Naive thymus-derived CD4-positive, alpha-beta T cell (primary cell): Measurements from ENCODE around the gene CD276. TPM values are rescaled to one million over a fixed set of nuclear protein-coding genes. Genes with fewer than 3 reads are reported as not detected.

Experiments
- ATAC-seq: fragments of 150-1000 bp; cut with Tn5 transposase; 2 replicates; pipeline ENCODE4 v1.10.0; 2021; ENCODE audit warnings: mild to moderate bottlenecking, moderate library complexity
- CTCF ChIA-PET: fragments of 350-600 bp; sonication (Branson Sonifier 250); formaldehyde crosslinking; loops from one replicate; lab custom pipeline; 2021; ENCODE audit warnings: antibody characterized with exemption; lab: Charles Lee
- POLR2A ChIA-PET: fragments of 350-600 bp; sonication (Branson Sonifier 250); formaldehyde crosslinking; loops from one replicate; lab custom pipeline; 2021; ENCODE audit warnings: antibody characterized with exemption, inconsistent platforms; lab: Charles Lee
- DNase-seq, 9 donors: peaks; one replicate each; pipeline versions ENCODE4 v3.0.0 to v3.0.0-alpha.2; 2020 to 2022; ENCODE audit warnings: mixed read lengths in 1 of 9
- H3K27ac ChIP-seq: one replicate; pipeline ENCODE4 v1.7.0; 2013; ENCODE audit warnings: mild to moderate bottlenecking, low read depth, low read length, moderate library complexity
- H3K27me3 ChIP-seq, 2 donors: one replicate each; pipeline ENCODE4 v1.7.0; 2013; ENCODE audit warnings: low read length in 2 of 2, mild to moderate bottlenecking in 2 of 2, moderate library complexity in 2 of 2; ENCODE audit not compliant: control insufficient read depth in 2 of 2, insufficient read depth in 2 of 2
- H3K36me3 ChIP-seq, 3 experiments: 1 replicate in 2 of 3; 2 replicates in 1 of 3; pipeline ENCODE4 v1.7.0; 2013; ENCODE audit warnings: low read length in 3 of 3, mild to moderate bottlenecking in 3 of 3, moderate library complexity in 1 of 3; ENCODE audit not compliant: insufficient read depth in 3 of 3, control insufficient read depth in 2 of 3
- H3K4me1 ChIP-seq, 2 donors: one replicate each; pipeline ENCODE4 v1.7.0; 2013; ENCODE audit warnings: low read length in 2 of 2, mild to moderate bottlenecking in 2 of 2, moderate library complexity in 1 of 2; ENCODE audit not compliant: control insufficient read depth in 2 of 2, insufficient read depth in 2 of 2
- H3K4me3 ChIP-seq: 2 replicates; pipeline ENCODE4 v1.7.0; 2013; ENCODE audit warnings: mild to moderate bottlenecking, low read length
- H3K9me3 ChIP-seq, 3 experiments: 1 replicate in 2 of 3; 2 replicates in 1 of 3; pipeline ENCODE4 v1.7.0; 2013; ENCODE audit warnings: low read length in 3 of 3; ENCODE audit not compliant: control insufficient read depth in 2 of 3
- H3K27ac Mint-ChIP-seq, 9 donors: one replicate each; pipeline ENCODE4 v1.8.0; 2020 to 2022; ENCODE audit warnings: mixed read lengths in 9 of 9, mild to moderate bottlenecking in 8 of 9, moderate library complexity in 5 of 9, inconsistent platforms in 2 of 9
- H3K27me3 Mint-ChIP-seq, 5 donors: one replicate each; pipeline ENCODE4 v1.8.0; 2021 to 2022; ENCODE audit warnings: mixed read lengths in 5 of 5, mild to moderate bottlenecking in 1 of 5
- H3K36me3 Mint-ChIP-seq, 5 donors: one replicate each; pipeline ENCODE4 v1.8.0; 2020 to 2022; ENCODE audit warnings: mixed read lengths in 5 of 5, mild to moderate bottlenecking in 3 of 5, inconsistent platforms in 1 of 5
- H3K4me1 Mint-ChIP-seq, 7 donors: one replicate each; pipeline ENCODE4 v1.8.0; 2020 to 2022; ENCODE audit warnings: mixed read lengths in 7 of 7, mild to moderate bottlenecking in 3 of 7, inconsistent platforms in 1 of 7
- H3K4me3 Mint-ChIP-seq, 10 donors: one replicate each; pipeline ENCODE4 v1.8.0; 2020 to 2022; ENCODE audit warnings: mild to moderate bottlenecking in 10 of 10, mixed read lengths in 10 of 10, moderate library complexity in 6 of 10, inconsistent platforms in 2 of 10
- H3K9me3 Mint-ChIP-seq, 11 donors: one replicate each; pipeline ENCODE4 v1.8.0; 2020 to 2022; ENCODE audit warnings: mixed read lengths in 11 of 11, mild to moderate bottlenecking in 4 of 11, inconsistent platforms in 1 of 11, moderate library complexity in 1 of 11
- intact Hi-C, 2 donors: fragments of 100-400 bp; cut with micrococcal nuclease; formaldehyde crosslinking; loops; one replicate each; pipeline ENCODE4 v1.15.1; 2023
- polyA plus RNA-seq, 2 donors: library from polyadenylated mRNA; unstranded; fragments of 300-500 nt; fragmentation: Illumina TruSeq; gene quantifications; one replicate each; pipeline ENCODE4 v1.2.3, GENCODE V29; 2021
- total RNA-seq, 6 experiments: library from RNA in 5 of 6; stranded (reverse) in 5 of 6; gene quantifications; 1 replicate in 5 of 6; 2 replicates in 1 of 6; pipeline ENCODE4 v1.2.3 and lab custom pipeline; 2021 to 2026

CD276 gene
- total and polyA plus RNA-seq, 7 experiments from 2014 or later, result 0.76 to 2.7 (median 1.9) TPM; not detected in 4

DNA sequence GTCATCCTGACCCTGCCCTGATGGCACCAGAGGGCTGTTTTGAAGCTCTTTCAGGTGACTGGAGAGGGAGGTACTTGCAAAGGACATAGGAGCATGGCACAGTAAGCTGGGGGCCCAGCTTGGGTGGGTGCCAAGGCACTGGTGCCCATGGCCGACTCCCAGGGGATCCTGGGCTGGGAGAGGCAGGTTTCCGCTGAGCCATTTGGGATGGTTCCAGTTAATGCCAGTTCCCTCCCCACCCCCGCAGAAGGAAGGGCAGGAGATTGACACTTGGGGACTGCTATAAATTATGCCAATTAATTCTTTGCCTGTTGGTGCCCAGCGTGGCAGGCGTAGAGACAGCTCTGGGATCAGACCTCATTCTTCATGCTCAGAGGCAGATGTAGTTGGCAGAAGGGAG, 26.1 kb downstream of the CD276 start:
- ChIA-PET POLR2A (no interaction called here), CTCF (no interaction called here)
- DNase-seq, result no peak
- Mint-ChIP-seq H3K4me1 (no peaks in the 10 kb centered on the region), H3K36me3 (no peaks in the 10 kb centered on the region), H3K4me3 (no peak overlapping the region), H3K27ac (no peak overlapping the region), H3K9me3 (peaks cover 0 to 1% (median 0%) of the 10 kb centered on the region in 11 donors), H3K27me3 (peaks cover 0 to 17% (median 10%) of the 10 kb centered on the region in 5 donors)
- no peak for ATAC-seq
- no peaks in the 10 kb centered on the region for H3K27me3 ChIP-seq
- no peaks in the 10 kb centered on the region for H3K4me1 ChIP-seq
- no peaks in the 10 kb centered on the region for H3K9me3 ChIP-seq
- H3K36me3 ChIP-seq, result no peaks in the 10 kb centered on the region
- no peak overlapping the region for H3K4me3 ChIP-seq
- H3K27ac ChIP-seq, result no peak overlapping the region
- intact Hi-C loops, result no loop called here

DNA sequence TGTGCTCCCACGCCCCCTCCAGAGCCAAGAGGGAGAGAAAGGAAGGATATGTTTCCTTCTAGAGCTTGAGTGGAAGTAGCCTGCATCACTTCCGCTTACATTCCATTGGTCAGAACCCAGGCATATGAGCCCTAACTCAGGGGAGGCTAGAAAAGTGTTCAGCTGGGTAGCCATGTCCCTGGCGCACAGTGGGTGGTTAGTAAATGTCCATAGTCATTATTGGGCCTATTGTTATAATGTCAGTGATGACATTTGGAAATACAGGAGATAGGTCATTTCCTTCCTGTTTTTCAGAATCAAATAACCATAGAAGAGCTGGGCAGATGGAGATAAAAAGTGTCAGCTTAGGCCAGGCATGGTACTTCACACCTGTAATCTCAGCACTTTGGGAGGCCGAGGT, 27.3 kb downstream of the CD276 start:
- no peak overlapping the region for H3K27ac Mint-ChIP-seq
- peak; percentile 55 for ATAC-seq
- no peaks in the 10 kb centered on the region for H3K36me3 Mint-ChIP-seq
- H3K4me1 Mint-ChIP-seq, result no peaks in the 10 kb centered on the region
- POLR2A ChIA-PET, result no interaction called here
- CTCF ChIA-PET, result interaction anchor here (0.6 kb wide), 1 partner anchor 1790 kb away, joined by 4 read pairs; no protein-coding TSS in a partner anchor
- no peak overlapping the region for H3K4me3 ChIP-seq
- H3K27me3 Mint-ChIP-seq, result peaks cover 0 to 11% (median 8%) of the 10 kb centered on the region in 5 donors
- H3K9me3 Mint-ChIP-seq, result peaks cover 0 to 1% (median 0%) of the 10 kb centered on the region in 11 donors
- H3K27ac ChIP-seq, result no peak overlapping the region
- intact Hi-C loops, result no loop called here
- no peak overlapping the region for H3K4me3 Mint-ChIP-seq
- DNase-seq, result no peak
- H3K36me3 ChIP-seq, result no peaks in the 10 kb centered on the region
- H3K27me3 ChIP-seq, result no peaks in the 10 kb centered on the region
- no peaks in the 10 kb centered on the region for H3K9me3 ChIP-seq
- H3K4me1 ChIP-seq, result no peaks in the 10 kb centered on the region

DNA sequence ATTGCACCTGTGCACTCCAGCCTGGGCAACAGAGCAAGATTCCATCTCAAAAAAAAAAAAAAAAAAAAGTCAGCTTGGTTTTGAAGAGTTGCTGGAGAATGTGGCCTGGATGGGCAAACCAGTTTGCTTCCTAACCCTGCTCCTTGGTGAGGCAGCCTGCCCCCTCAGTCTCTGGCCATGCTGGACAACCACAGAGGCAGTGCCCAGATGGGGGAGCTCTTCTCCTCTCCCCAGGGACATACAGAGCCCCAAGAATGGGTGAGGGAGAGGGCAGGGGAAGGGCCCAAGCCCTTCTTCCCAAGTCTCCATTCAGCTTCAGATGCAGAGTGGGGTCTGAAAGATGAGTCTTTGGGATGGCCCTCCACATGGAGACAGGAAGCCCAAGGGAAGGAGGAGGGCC, 27.9 kb downstream of the CD276 start:
- Mint-ChIP-seq H3K27ac (no peak overlapping the region), H3K27me3 (peaks cover 0 to 10% (median 8%) of the 10 kb centered on the region in 5 donors), H3K36me3 (no peaks in the 10 kb centered on the region), H3K4me3 (no peak overlapping the region), H3K9me3 (peaks cover 0 to 1% (median 0%) of the 10 kb centered on the region in 11 donors), H3K4me1 (no peaks in the 10 kb centered on the region)
- POLR2A ChIA-PET, result no interaction called here
- H3K27ac ChIP-seq, result no peak overlapping the region
- DNase-seq, result no peak
- no peak overlapping the region for H3K4me3 ChIP-seq
- no peaks in the 10 kb centered on the region for H3K4me1 ChIP-seq
- no peaks in the 10 kb centered on the region for H3K36me3 ChIP-seq
- intact Hi-C loops, result no loop called here
- H3K27me3 ChIP-seq, result no peaks in the 10 kb centered on the region
- no peaks in the 10 kb centered on the region for H3K9me3 ChIP-seq
- no peak for ATAC-seq
- CTCF ChIA-PET, result interaction anchor here (0.7 kb wide), 1 partner anchor 76 kb away, joined by 4 read pairs; no protein-coding TSS in a partner anchor

DNA sequence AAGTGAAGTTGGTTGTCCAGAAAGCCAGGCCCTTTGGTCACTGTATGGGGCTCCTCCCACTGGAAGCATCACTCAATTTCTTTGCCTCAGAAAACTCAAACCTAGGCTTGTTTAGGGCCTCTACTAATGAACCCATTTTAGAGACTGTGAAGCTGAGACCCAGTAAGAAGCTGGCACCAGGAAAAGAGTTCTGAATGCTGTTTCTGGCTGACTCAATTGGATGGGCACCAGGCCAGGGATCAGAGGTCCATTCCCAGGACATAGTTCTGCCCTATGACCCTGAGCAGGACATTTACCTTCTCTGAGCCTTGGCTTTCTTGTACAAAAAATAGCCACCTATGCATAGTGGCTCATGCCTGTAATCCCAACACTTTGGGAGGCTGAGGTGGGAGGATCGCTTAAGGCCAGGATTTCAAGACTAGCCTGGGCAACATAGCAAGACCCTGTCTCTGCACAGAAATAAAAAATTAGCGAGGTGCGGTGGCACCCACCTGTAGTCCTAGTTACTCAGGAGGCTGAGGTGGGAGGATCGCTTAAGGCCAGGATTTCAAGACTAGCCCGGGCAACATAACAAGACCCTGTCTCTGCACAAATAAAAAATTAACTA, 30.6 kb downstream of the CD276 start:
- intact Hi-C loops, result no loop called here
- no peak overlapping the region for H3K4me3 ChIP-seq
- ATAC-seq (no peak), DNase-seq (no peak)
- H3K9me3 ChIP-seq, result no peaks in the 10 kb centered on the region
- no peak overlapping the region for H3K27ac ChIP-seq
- no peaks in the 10 kb centered on the region for H3K9me3 Mint-ChIP-seq
- H3K4me1 Mint-ChIP-seq, result no peaks in the 10 kb centered on the region
- H3K27me3 ChIP-seq, result no peaks in the 10 kb centered on the region
- ChIA-PET POLR2A (no interaction called here), CTCF (interaction anchor here (1.1 kb wide), 1 partner anchor 15 kb away, joined by 3 read pairs; no protein-coding TSS in a partner anchor)
- H3K27ac Mint-ChIP-seq, result no peak overlapping the region
- H3K36me3 Mint-ChIP-seq, result no peaks in the 10 kb centered on the region
- H3K4me3 Mint-ChIP-seq, result no peak overlapping the region
- H3K36me3 ChIP-seq, result no peaks in the 10 kb centered on the region
- no peaks in the 10 kb centered on the region for H3K4me1 ChIP-seq
- H3K27me3 Mint-ChIP-seq, result peaks cover 1 to 17% (median 6%) of the 10 kb centered on the region in 5 donors

DNA sequence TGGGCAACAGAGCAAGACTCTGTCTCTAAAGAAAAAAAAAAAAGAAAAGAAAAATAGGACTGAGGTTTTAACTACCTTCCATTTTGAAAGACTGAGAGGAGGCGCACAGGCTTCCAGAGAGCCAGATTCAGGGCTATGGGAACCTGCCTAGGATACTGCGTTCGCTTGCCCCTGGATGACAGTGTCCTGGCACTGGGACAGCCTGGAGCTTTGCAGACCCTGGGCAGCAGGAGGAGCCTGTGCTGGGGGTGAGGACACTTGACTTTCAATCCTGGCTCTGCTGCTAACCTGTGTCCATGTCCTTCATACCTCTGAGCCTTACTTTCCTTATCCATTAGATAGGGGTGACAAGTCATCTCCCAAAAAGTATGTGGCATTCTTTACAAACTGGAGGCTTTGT, 31.2 kb downstream of the CD276 start:
- Mint-ChIP-seq H3K36me3 (no peaks in the 10 kb centered on the region), H3K27ac (no peak overlapping the region), H3K9me3 (no peaks in the 10 kb centered on the region), H3K4me1 (no peaks in the 10 kb centered on the region), H3K4me3 (no peak overlapping the region), H3K27me3 (peaks cover 5 to 21% (median 7%) of the 10 kb centered on the region in 5 donors)
- Histone ChIP-seq H3K27ac (no peak overlapping the region), H3K27me3 (no peaks in the 10 kb centered on the region), H3K4me1 (no peaks in the 10 kb centered on the region), H3K36me3 (no peaks in the 10 kb centered on the region), H3K9me3 (no peaks in the 10 kb centered on the region), H3K4me3 (no peak overlapping the region)
- CTCF ChIA-PET, result interaction anchor here (1.1 kb wide), 1 partner anchor 16 kb away, joined by 3 read pairs; no protein-coding TSS in a partner anchor
- POLR2A ChIA-PET, result no interaction called here
- intact Hi-C loops, result no loop called here
- DNase-seq, result no peak
- ATAC-seq, result no peak

DNA sequence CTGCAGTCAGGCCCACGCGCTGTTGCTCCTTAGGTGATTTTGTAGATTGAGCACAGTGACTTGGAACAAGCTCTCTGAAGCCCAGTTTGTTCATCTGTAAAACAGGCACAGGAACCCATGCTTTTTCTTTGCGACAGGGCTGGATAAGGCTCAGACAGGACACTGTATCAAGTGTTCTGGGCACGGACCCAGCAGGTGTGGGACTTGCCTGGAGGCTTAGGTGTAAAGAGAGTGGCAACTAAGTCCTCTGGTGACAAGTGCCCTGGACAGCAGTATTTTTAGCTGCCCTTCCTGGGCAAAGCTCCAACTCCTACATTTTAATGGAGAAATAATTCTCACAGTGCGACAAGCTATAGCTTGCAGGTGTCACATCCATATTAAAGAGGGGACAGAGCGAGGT, 32.2 kb downstream of the CD276 start:
- CTCF ChIA-PET, result no interaction called here
- no peak overlapping the region for H3K4me3 ChIP-seq

DNA sequence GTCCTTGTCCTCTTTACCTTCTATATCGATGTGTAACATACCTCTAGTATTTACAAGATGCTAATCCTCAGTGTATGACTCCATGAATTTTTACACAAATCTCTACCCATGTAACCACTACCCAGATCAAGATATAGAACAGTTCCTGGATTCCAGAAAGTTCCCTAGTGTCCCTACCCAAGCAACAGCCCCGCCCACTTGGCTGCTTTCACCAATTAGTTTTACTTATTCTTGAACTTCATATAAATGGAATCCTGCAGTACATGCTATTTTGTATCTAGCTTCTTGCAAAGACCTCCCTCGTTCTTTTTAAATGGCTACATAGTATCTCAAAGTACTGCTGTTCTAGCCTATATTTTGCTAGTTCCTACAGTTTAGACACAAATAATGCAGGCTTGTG, 33.0 kb downstream of the CD276 start:
- ATAC-seq, result no peak
- Mint-ChIP-seq H3K27me3 (peaks cover 7 to 25% (median 13%) of the 10 kb centered on the region in 5 donors), H3K4me1 (no peaks in the 10 kb centered on the region), H3K27ac (no peak overlapping the region), H3K9me3 (no peaks in the 10 kb centered on the region), H3K36me3 (no peaks in the 10 kb centered on the region), H3K4me3 (no peak overlapping the region)
- H3K27ac ChIP-seq, result no peak overlapping the region
- no peak overlapping the region for H3K4me3 ChIP-seq
- H3K9me3 ChIP-seq, result no peaks in the 10 kb centered on the region
- ChIA-PET CTCF (no interaction called here), POLR2A (no interaction called here)
- intact Hi-C loops, result no loop called here
- no peaks in the 10 kb centered on the region for H3K27me3 ChIP-seq
- DNase-seq, result no peak
- no peaks in the 10 kb centered on the region for H3K36me3 ChIP-seq
- no peaks in the 10 kb centered on the region for H3K4me1 ChIP-seq

More for the DNA sequence above, 32.2 kb downstream of the CD276 start:
- peaks cover 5 to 22% (median 11%) of the 10 kb centered on the region in 5 donors for H3K27me3 Mint-ChIP-seq
- no peaks in the 10 kb centered on the region for H3K9me3 Mint-ChIP-seq
- Histone ChIP-seq H3K27me3 (no peaks in the 10 kb centered on the region), H3K4me1 (no peaks in the 10 kb centered on the region), H3K9me3 (no peaks in the 10 kb centered on the region), H3K27ac (no peak overlapping the region), H3K36me3 (no peaks in the 10 kb centered on the region)
- H3K4me3 Mint-ChIP-seq, result no peak overlapping the region
- no peak for ATAC-seq
- H3K27ac Mint-ChIP-seq, result no peak overlapping the region
- POLR2A ChIA-PET, result no interaction called here
- intact Hi-C loops, result no loop called here
- H3K36me3 Mint-ChIP-seq, result no peaks in the 10 kb centered on the region
- DNase-seq, result no peak
- H3K4me1 Mint-ChIP-seq, result no peaks in the 10 kb centered on the region
